Gastroesophageal sphincter (tissue), 4 donors: Measurements from ENCODE around the gene TIAM2. TPM values are rescaled to one million over a fixed set of nuclear protein-coding genes. Genes with fewer than 3 reads are reported as not detected.

Experiments
- ATAC-seq: fragments of 150-250 bp; one replicate; pipeline ENCODE4 v1.9.1; 2016; ENCODE audit warnings: mild to moderate bottlenecking, moderate library complexity
- H3K27ac ChIP-seq, 4 donors: fragments of 200-600 bp; sonication (generic) in 3 of 4; 1 replicate in 3 of 4; 2 replicates in 1 of 4; pipeline ENCODE4 v1.5.1; 2016 to 2019
- H3K27me3 ChIP-seq: fragments of 200-600 bp; sonication (generic); one replicate; pipeline ENCODE4 v1.5.1; 2019
- H3K36me3 ChIP-seq, 2 donors: fragments of 200-600 bp; sonication (generic); one replicate each; pipeline ENCODE4 v1.5.1; 2019; ENCODE audit warnings: control low read depth in 1 of 2
- H3K4me1 ChIP-seq, 3 donors: fragments of 200-600 bp; sonication (generic); 1 replicate in 2 of 3; 2 replicates in 1 of 3; pipeline ENCODE4 v1.5.1; 2016 to 2019; ENCODE audit warnings: control low read depth in 2 of 3
- H3K4me3 ChIP-seq, 2 donors: fragments of 200-600 bp; sonication (generic); one replicate each; pipeline ENCODE4 v1.5.1; 2019; ENCODE audit warnings: mild to moderate bottlenecking in 1 of 2, moderate library complexity in 1 of 2
- H3K9me3 ChIP-seq, 3 donors: fragments of 200-600 bp; sonication (generic); one replicate each; pipeline ENCODE4 v1.5.1; 2017 to 2019; ENCODE audit warnings: control low read depth in 2 of 3
- CTCF ChIP-seq, 4 experiments: fragments of 200-600 bp in 2 of 4; fragments of 450-650 bp in 2 of 4; sonication (generic) in 1 of 4; IDR thresholded peaks; one replicate each; pipeline ENCODE4 v1.5.1; 2017 to 2019; ENCODE audit warnings: antibody characterized with exemption in 4 of 4, mild to moderate bottlenecking in 2 of 4, moderate library complexity in 2 of 4
- EP300 ChIP-seq: sonication (generic); formaldehyde crosslinking; IDR thresholded peaks from one replicate; pipeline ENCODE4 v1.6.1; 2017; ENCODE audit warnings: antibody characterized with exemption, mild to moderate bottlenecking
- POLR2A ChIP-seq, 2 donors: fragments of 450-650 bp; IDR thresholded peaks; one replicate each; pipeline ENCODE4 v1.6.1; 2017; ENCODE audit warnings: antibody characterized with exemption in 2 of 2, mild to moderate bottlenecking in 2 of 2, moderate library complexity in 1 of 2
- POLR2AphosphoS5 ChIP-seq: sonication (generic); formaldehyde crosslinking; IDR thresholded peaks from one replicate; pipeline ENCODE4 v1.6.1; 2017; ENCODE audit warnings: antibody characterized with exemption
- WGBS, 2 donors: methylation state at CpG; one replicate each; pipeline ENCODE4 v1.1.5; 2018; ENCODE audit warnings: low coverage in 1 of 2; 5-methylcytosine and 5-hydroxymethylcytosine counted together
- total RNA-seq, 4 donors: library from RNA; depleted of rRNA; stranded (reverse); fragments of >200 nt; gene quantifications; one replicate each; pipeline ENCODE4 v1.1.0, GENCODE V29; 2016

Gene TIAM2
- total RNA-seq, 4 donors from 2014 or later: 6.3 to 22.6 (median 14.2) TPM

DNA sequence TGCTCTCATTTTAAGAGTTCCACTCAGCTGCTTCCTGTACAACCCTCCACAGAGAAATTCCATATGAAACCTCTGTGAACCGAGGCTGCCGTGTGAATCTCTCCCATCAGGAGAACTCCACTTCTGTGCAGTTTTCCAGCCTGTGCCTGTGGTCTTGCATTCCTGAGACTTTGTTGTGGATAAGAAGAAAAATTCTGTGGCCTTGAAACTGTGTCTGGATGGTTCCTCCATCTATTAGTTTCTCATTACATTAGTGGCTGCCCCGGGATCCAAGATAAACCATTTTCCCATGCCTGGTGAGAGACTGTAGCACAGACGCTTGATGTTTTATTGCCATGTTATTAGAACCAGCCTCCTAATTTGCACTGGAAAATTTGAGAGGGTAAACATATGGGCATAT lies 40.8 kb upstream of the TIAM2 start:
- TF ChIP-seq EP300: no peak
- TF ChIP-seq POLR2AphosphoS5: no peak
- TF ChIP-seq POLR2A (IDR thresholded peaks at IDR 0.05): no peak
- TF ChIP-seq CTCF (IDR thresholded peaks at IDR 0.05): no peak
- Histone ChIP-seq H3K27me3 (no peaks in the 10 kb centered on the region), H3K27ac (no peak overlapping the region), H3K36me3 (peaks cover 0 to 57% of the 10 kb centered on the region in 2 donors), H3K9me3 (no peaks in the 10 kb centered on the region), H3K4me3 (no peak overlapping the region), H3K4me1 (no peaks in the 10 kb centered on the region)
- 87 to 96% methylated on average over 3 to 4 of the region's 4 CpGs for WGBS, 2 donors
- ATAC-seq: no peak

GRCh38 chr6:154956771-154957522 lies 38.2 kb upstream of the TIAM2 start:
- Histone ChIP-seq H3K36me3 (peaks cover 0 to 49% of the 10 kb centered on the region in 2 donors), H3K27me3 (no peaks in the 10 kb centered on the region), H3K9me3 (no peaks in the 10 kb centered on the region), H3K4me1 (no peaks in the 10 kb centered on the region), H3K4me3 (no peak overlapping the region), H3K27ac (no peak overlapping the region)
- TF ChIP-seq POLR2AphosphoS5: no peak
- no peak for TF ChIP-seq CTCF (IDR thresholded peaks at IDR 0.05)
- no peak for TF ChIP-seq POLR2A (IDR thresholded peaks at IDR 0.05)
- TF ChIP-seq EP300: no peak
- ATAC-seq: no peak
- WGBS, 2 donors: 87 to 98% methylated on average over 7 to 12 of the region's 12 CpGs

DNA sequence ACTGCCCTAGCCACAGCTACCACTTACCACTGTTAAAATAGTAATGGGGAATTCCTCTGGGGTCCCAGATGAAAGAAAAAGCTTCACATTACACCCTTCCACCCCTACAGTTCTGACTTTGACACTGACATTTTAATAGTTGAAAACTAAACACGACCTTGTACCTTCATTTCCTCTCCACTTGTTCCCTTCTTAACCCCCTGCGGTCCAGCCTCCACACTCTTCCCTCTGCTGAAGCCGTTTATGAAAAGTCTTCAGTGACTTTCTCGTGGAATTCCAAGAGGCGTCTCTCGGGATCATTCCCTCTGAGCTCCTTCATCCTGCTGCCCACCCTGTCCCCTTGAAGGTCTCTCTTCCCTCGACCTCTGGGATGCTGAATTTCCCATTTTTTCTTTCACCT lies 36.6 kb upstream of the TIAM2 start:
- no peak for ATAC-seq
- TF ChIP-seq POLR2AphosphoS5 (no peak), EP300 (no peak), CTCF (IDR thresholded peaks at IDR 0.05) (no peak)
- Histone ChIP-seq H3K36me3 (peaks cover 0 to 50% of the 10 kb centered on the region in 2 donors), H3K4me3 (no peak overlapping the region), H3K9me3 (no peaks in the 10 kb centered on the region), H3K27ac (no peak overlapping the region), H3K4me1 (no peaks in the 10 kb centered on the region), H3K27me3 (no peaks in the 10 kb centered on the region)
- 73 to 78% methylated on average over 7 of the region's 7 CpGs for WGBS, 2 donors

DNA sequence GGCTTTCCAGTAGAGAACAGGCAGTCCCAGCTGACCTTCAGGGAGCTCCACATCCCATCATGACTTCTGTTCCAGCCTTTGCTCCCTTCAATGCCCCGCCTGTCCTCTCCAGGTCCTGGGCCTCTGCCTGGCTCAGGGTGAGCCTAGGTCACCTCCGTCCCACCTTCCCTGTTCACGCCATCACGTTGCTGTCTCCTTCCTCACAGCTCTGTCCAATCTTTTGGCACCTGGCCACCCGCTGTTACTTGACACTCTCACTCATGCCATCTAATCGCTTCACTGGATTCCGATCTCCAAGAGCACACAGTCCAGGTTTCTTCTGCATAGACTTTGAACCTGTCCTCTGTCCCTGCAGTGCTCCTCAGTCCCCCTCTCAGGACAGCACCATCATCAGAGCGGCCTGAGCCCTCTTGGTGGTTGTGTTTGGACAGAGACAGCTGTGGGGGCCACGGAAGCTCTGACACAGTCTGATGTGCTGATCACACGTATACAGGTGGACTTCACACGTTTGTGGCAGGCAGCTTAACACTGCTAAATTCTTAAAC lies 34.7 kb upstream of the TIAM2 start:
- H3K4me1 ChIP-seq: no peaks in the 10 kb centered on the region
- H3K9me3 ChIP-seq: no peaks in the 10 kb centered on the region
- TF ChIP-seq POLR2AphosphoS5 (no peak), POLR2A (IDR thresholded peaks at IDR 0.05) (no peak), CTCF (IDR thresholded peaks at IDR 0.05) (no peak), EP300 (no peak)
- peaks cover 0 to 50% of the 10 kb centered on the region in 2 donors for H3K36me3 ChIP-seq
- WGBS, 2 donors: 86 to 96% methylated on average over 4 to 10 of the region's 11 CpGs
- no peak overlapping the region for H3K27ac ChIP-seq
- H3K27me3 ChIP-seq: no peaks in the 10 kb centered on the region
- H3K4me3 ChIP-seq: no peak overlapping the region
- ATAC-seq: no peak
